GM12864 (cell line): ENCODE data around the gene ZNF264.

Experiments
- DNase-seq: peaks from one replicate; pipeline ENCODE4 v3.0.0-alpha.2; 2011; ENCODE audit warnings: low read depth
- H3K4me3 ChIP-seq: 2 replicates; pipeline ENCODE4 v1.5.1; 2011; ENCODE audit warnings: mild to moderate bottlenecking, low read depth, low read length, control low read depth
- CTCF ChIP-seq: IDR thresholded peaks from 2 replicates; pipeline ENCODE4 v1.5.1; 2011; ENCODE audit warnings: low read depth, mild to moderate bottlenecking, moderate library complexity, low read length, control low read depth, inconsistent platforms; ENCODE audit errors: missing control alignments

The ZNF264 gene

GRCh38 chr19:57263244-57263741 lies 72.0 kb downstream of the ZNF264 start:
- no peak for DNase-seq
- no peak for TF ChIP-seq CTCF
- H3K4me3 ChIP-seq: no peak overlapping the region

GRCh38 chr19:57267291-57267690 lies 76.0 kb downstream of the ZNF264 start:
- H3K4me3 ChIP-seq: no peak overlapping the region
- no peak for DNase-seq
- TF ChIP-seq CTCF: no peak

- no peak overlapping the region for H3K4me3 ChIP-seq
- DNase-seq: no peak
- no peak for TF ChIP-seq CTCF
Measured at GRCh38 chr19:57269515-57270250, 78.4 kb downstream of the ZNF264 start.

- DNase-seq: no peak
- no peak overlapping the region for H3K4me3 ChIP-seq
- TF ChIP-seq CTCF: no peak
Measured at GRCh38 chr19:57271280-57271679, 80.0 kb downstream of the ZNF264 start.
